GM12878 (cell line): ENCODE data around the gene TCOF1. TPM values are rescaled to one million over a fixed set of nuclear protein-coding genes. Genes with fewer than 3 reads are reported as not detected.

Experiments used
- ATAC-seq: fragments of 200-7000 bp; cut with Tn5 transposase; 3 replicates; pipeline ENCODE4 v1.9.1; 2020; ENCODE audit warnings: mild to moderate bottlenecking, moderate library complexity
- BruUV-seq: library from RNA; stranded (reverse); fragments of 400-500 nt; replicated peaks from 2 replicates; lab custom pipeline; 2021; lab: Mats Ljungman, UMichigan
- CTCF ChIA-PET: fragments of 300-600 bp; sonication (Branson Sonifier 250); formaldehyde crosslinking; extraction: SDS; loops from one replicate; lab custom pipeline; 2021; ENCODE audit warnings: inconsistent platforms; lab: Yijun Ruan, JAX
- POLR2A ChIA-PET: fragments of 350-600 bp; formaldehyde crosslinking; extraction: SDS; loops from one replicate; lab custom pipeline; 2021; ENCODE audit warnings: inconsistent platforms; lab: Charles Lee
- RAD21 ChIA-PET: fragments of 300-600 bp; sonication (Branson Sonifier 250); formaldehyde crosslinking; loops from one replicate; lab custom pipeline; 2023; ENCODE audit warnings: antibody characterized with exemption; ENCODE audit not compliant: unreplicated experiment; lab: Charles Lee
- SMC1A ChIA-PET: fragments of 300-600 bp; sonication (Branson Sonifier 250); formaldehyde crosslinking; loops from one replicate; lab custom pipeline; 2023; ENCODE audit not compliant: unreplicated experiment, uncharacterized antibody; lab: Charles Lee
- DNase-seq: peaks from one replicate; pipeline ENCODE4 v3.0.0-alpha.2; 2011; ENCODE audit warnings: low read depth, low spot score
- FAIRE-seq: peaks from 3 replicates; lab custom pipeline; 2011; peaks lifted over from hg19 to GRCh38; lab: Jason Lieb, UNC
- H2AFZ ChIP-seq: 2 replicates; pipeline ENCODE4 v1.6.0; 2011; ENCODE audit warnings: low read depth, low read length, control low read depth; ENCODE audit not compliant: control insufficient read depth
- H3K27ac ChIP-seq: 2 replicates; pipeline ENCODE4 v1.5.1; 2011; ENCODE audit warnings: control low read depth; ENCODE audit not compliant: control insufficient read depth, insufficient read depth
- H3K27me3 ChIP-seq, 2 experiments: replicated peaks in 1 of 2; 2 replicates each; pipeline versions ENCODE4 v1.6.0 to v1.6.1; 2011; ENCODE audit warnings: low read length in 1 of 2; ENCODE audit not compliant: control insufficient read depth in 2 of 2, insufficient read depth in 2 of 2
- H3K36me3 ChIP-seq, 2 experiments: 2 replicates each; pipeline ENCODE4 v1.5.1; 2011; ENCODE audit warnings: low read length in 1 of 2; ENCODE audit not compliant: control insufficient read depth in 2 of 2, insufficient read depth in 2 of 2
- H3K4me1 ChIP-seq: 2 replicates; pipeline ENCODE4 v1.6.1; 2011; ENCODE audit warnings: mild to moderate bottlenecking, low read length, moderate library complexity, mixed read lengths; ENCODE audit not compliant: control insufficient read depth, insufficient read depth
- H3K4me2 ChIP-seq: 2 replicates; pipeline ENCODE4 v1.6.0; 2011; ENCODE audit warnings: control low read depth; ENCODE audit not compliant: control insufficient read depth, insufficient read depth
- H3K4me3 ChIP-seq: fragments of 200-600 bp; sonication (generic); 2 replicates; pipeline ENCODE4 v1.5.1; 2016
- H3K79me2 ChIP-seq: 2 replicates; pipeline ENCODE4 v1.6.0; 2011; ENCODE audit warnings: low read length; ENCODE audit not compliant: control insufficient read depth, insufficient read depth
- H3K9ac ChIP-seq: 2 replicates; pipeline ENCODE4 v1.8.0; 2011; ENCODE audit warnings: low read length, control low read depth, mixed read lengths; ENCODE audit not compliant: control insufficient read depth, insufficient read depth
- H3K9me3 ChIP-seq: replicated peaks from 3 replicates; pipeline ENCODE4 v1.5.1; 2011; ENCODE audit warnings: mild to moderate bottlenecking, low read length; ENCODE audit not compliant: control insufficient read depth, insufficient read depth
- H4K20me1 ChIP-seq: 2 replicates; pipeline ENCODE4 v1.6.0; 2011; ENCODE audit not compliant: control insufficient read depth, insufficient read depth
- BCL11A ChIP-seq: IDR thresholded peaks from 2 replicates; pipeline ENCODE4 v1.6.1; 2011; ENCODE audit warnings: low read depth, low read length
- BCLAF1 ChIP-seq: fragments of 450-650 bp; IDR thresholded peaks from 2 replicates; pipeline ENCODE4 v1.6.1; 2017; ENCODE audit warnings: antibody characterized with exemption, mild to moderate bottlenecking, moderate library complexity
- HCFC1 ChIP-seq: fragments of 150-350 bp; IDR thresholded peaks from 2 replicates; pipeline ENCODE4 v1.6.1; 2014; ENCODE audit warnings: low read length
- SMAD1 ChIP-seq: fragments of 450-650 bp; IDR thresholded peaks from 2 replicates; pipeline ENCODE4 v1.6.1; 2018; ENCODE audit warnings: mild to moderate bottlenecking, low read depth; ENCODE audit not compliant: partially characterized antibody
- SPI1 ChIP-seq: IDR thresholded peaks from 2 replicates; pipeline ENCODE4 v1.6.1; 2011; ENCODE audit warnings: low read depth, mild to moderate bottlenecking, low read length, moderate library complexity, borderline replicate concordance; ENCODE audit not compliant: insufficient read depth
- SREBF1 ChIP-seq: IDR thresholded peaks from 2 replicates; pipeline ENCODE4 v1.6.1; 2012; ENCODE audit warnings: mild to moderate bottlenecking, low read length
- WGBS: methylation state at CpG from one replicate; pipeline ENCODE4 v1.1.6; 2016; ENCODE audit warnings: low lambda C conversion rate; ENCODE audit not compliant: insufficient replicate concordance, insufficient coverage; ENCODE audit errors: missing lambda C conversion rate; 5-methylcytosine and 5-hydroxymethylcytosine counted together
- in situ Hi-C: fragments of 300-500 bp; cut with MboI; formaldehyde crosslinking; loops from 9 replicates; pipeline ENCODE4 v1.14.3; 2018; ENCODE audit warnings: mixed read lengths
- intact Hi-C: fragments of 100-400 bp; cut with micrococcal nuclease; formaldehyde crosslinking; loops from one replicate; pipeline ENCODE4 v1.14.2; 2022; ENCODE audit not compliant: unreplicated experiment
- polyA plus RNA-seq, 11 experiments: library from polyadenylated mRNA; depleted of rRNA in 4 of 11; unstranded in 6 of 11; stranded (reverse) in 5 of 11; fragments of >200 nt; fragmentation: Nextera tagmentation in 4 of 11; fragmentation: Illumina TruSeq in 1 of 11; extraction: Ambion mirVana in 4 of 11; extraction: Trizol in 1 of 11; gene quantifications; 1 replicate in 1 of 11; 2 replicates in 10 of 11; pipeline versions ENCODE4 v1.2.1 to v1.2.3, GENCODE V29; 2011 to 2016; ENCODE audit warnings: inconsistent platforms in 2 of 11, missing spikeins in 2 of 11, low read depth in 1 of 11
- total RNA-seq, 4 experiments: library from RNA; depleted of rRNA in 3 of 4; stranded (reverse); fragments of >200 nt in 3 of 4; fragmentation: Illumina TruSeq in 1 of 4; extraction: Trizol in 1 of 4; gene quantifications; 2 replicates each; pipeline versions ENCODE4 v1.2.1 to v1.2.3, GENCODE V29; 2013 to 2021

The TCOF1 gene
- total and polyA plus RNA-seq, 10 of the 15 experiments (the other 5 are each of a cell fraction or from before 2014, with no cell fraction given): 8.7 to 83.9 (median 38.9) TPM

GRCh38 chr5:150434464-150434863 is 77.0 kb downstream of the TCOF1 start:
- Histone ChIP-seq H3K27ac (no peak overlapping the region), H3K9me3 (no peaks in the 10 kb centered on the region), H3K4me1 (peaks cover 10% of the 10 kb centered on the region), H3K27me3 (no peaks in the 10 kb centered on the region), H4K20me1 (no peaks in the 10 kb centered on the region), H3K4me2 (no peak overlapping the region), H3K79me2 (no peaks in the 10 kb centered on the region; the same call in 1 of the 2 replicates), H3K4me3 (no peak overlapping the region), H2AFZ (no peak overlapping the region), H3K9ac (no peak overlapping the region), H3K36me3 (no peaks in the 10 kb centered on the region)
- intact Hi-C loops: loop anchor here (10.0 kb wide), 1 partner anchor 80 kb away; the partner anchor contains the start of gene TCOF1
- ChIA-PET RAD21 (interaction anchor here (0.5 to 5.8 kb wide), 4 partner anchors 20 to 818 kb away, joined by 3 to 115 read pairs (median 27); partner anchors contain the start of genes CD74 and GM2A), SMC1A (interaction anchor here (1.4 to 5.7 kb wide), 4 partner anchors 20 to 271 kb away, joined by 3 to 127 read pairs (median 5); partner anchors contain the start of gene CD74), POLR2A (interaction anchor here (3.8 to 5.7 kb wide), 2 partner anchors 23 to 35 kb away, joined by 39 to 44 read pairs; partner anchors contain the start of gene CD74), CTCF (interaction anchor here (0.7 to 10.6 kb wide), 9 partner anchors 15 to 275 kb away, joined by 3 to 274 read pairs (median 5); partner anchors contain the start of gene RPS14)
- in situ Hi-C loops: no loop called here
- TF ChIP-seq BCLAF1 (no peak), HCFC1 (no peak), BCL11A (no peak), SMAD1 (no peak), SPI1 (no peak), SREBF1 (no peak)
- DNase-seq (no peak), FAIRE-seq (no peak), ATAC-seq (no peak)
- BruUV-seq: no TSS peak
- WGBS: 92% methylated on average over 6 of the region's 6 CpGs
